Measurements from ENCODE around the gene ACOXL.

DNA sequence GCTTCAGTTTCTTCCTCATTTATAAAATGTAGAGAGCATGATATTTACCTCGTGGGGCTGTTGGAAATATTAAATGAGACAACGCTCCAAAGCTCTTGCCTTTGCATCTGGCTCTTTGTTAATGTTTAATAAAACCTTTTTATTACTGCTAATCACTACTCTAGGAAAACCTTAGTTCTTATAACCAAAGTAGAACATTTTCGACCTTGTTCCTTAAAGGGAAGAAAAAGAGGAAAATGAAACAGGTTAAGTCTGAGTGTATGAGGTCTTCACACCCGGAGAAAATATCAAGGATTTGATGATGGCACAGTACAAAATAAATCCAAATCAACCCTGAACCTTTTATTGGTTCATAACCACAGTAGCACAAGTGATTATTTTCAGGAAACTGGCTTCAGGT, 301.8 kb downstream of the ACOXL start:
- no peak for TF ChIP-seq CTCF (IDR thresholded peaks at IDR 0.05; ENCODE audit: low read length)
- no peak for TF ChIP-seq EZH2 (IDR thresholded peaks at IDR 0.05; ENCODE audit: borderline replicate concordance, low read length)
